SK-N-SH (cell line): ENCODE data around the gene LGALS3BP.

Experiments
- CTCF ChIP-seq: fragments of 200-600 bp; sonication (generic); IDR thresholded peaks from 2 replicates; pipeline ENCODE4 v1.6.1; 2017; ENCODE audit warnings: antibody characterized with exemption, mild to moderate bottlenecking, moderate library complexity
- EZH2phosphoT487 ChIP-seq: fragments of 200-600 bp; sonication (generic); IDR thresholded peaks from 2 replicates; pipeline ENCODE4 v1.6.1; 2017; ENCODE audit warnings: low read depth, mixed run types, mild to moderate bottlenecking, antibody characterized with exemption, moderate library complexity, borderline replicate concordance
- FOXJ3 ChIP-seq: sonication (generic); formaldehyde crosslinking; IDR thresholded peaks from 2 replicates; pipeline ENCODE4 v1.5.1; 2020; ENCODE audit warnings: mild to moderate bottlenecking, missing genetic modification reagents
- MXI1 ChIP-seq: IDR thresholded peaks from 2 replicates; pipeline ENCODE4 v1.6.1; 2012; ENCODE audit warnings: mild to moderate bottlenecking, low read depth, low read length, improper control_type of control experiment
- POLR2AphosphoS5 ChIP-seq: IDR thresholded peaks from 2 replicates; pipeline ENCODE4 v1.6.1; 2012; ENCODE audit warnings: low read depth, low read length
- REST ChIP-seq: IDR thresholded peaks from 2 replicates; pipeline ENCODE4 v1.6.1; 2012; ENCODE audit warnings: mild to moderate bottlenecking, low read depth, low read length, moderate library complexity
- SIN3A ChIP-seq: IDR thresholded peaks from 2 replicates; pipeline ENCODE4 v1.6.1; 2012; ENCODE audit warnings: low read depth, mild to moderate bottlenecking, low read length, moderate library complexity, borderline replicate concordance
- TCF12 ChIP-seq: IDR thresholded peaks from 2 replicates; pipeline ENCODE4 v1.4.0; 2012
- YY1 ChIP-seq: IDR thresholded peaks from 2 replicates; pipeline ENCODE4 v1.4.0; 2012; ENCODE audit warnings: low read depth, mild to moderate bottlenecking

GRCh38 chr17:78996781-78997201 is 17.1 kb upstream of the LGALS3BP start:
- TF ChIP-seq POLR2AphosphoS5 = no peak
- no peak for TF ChIP-seq CTCF
- no peak for TF ChIP-seq TCF12
- TF ChIP-seq YY1 = no peak
- TF ChIP-seq REST = no peak
- no peak for TF ChIP-seq SIN3A
- no peak for TF ChIP-seq FOXJ3 (CRISPR knock-in tag)
- TF ChIP-seq EZH2phosphoT487 = no peak
- no peak for TF ChIP-seq MXI1
